Right renal pelvis (tissue), 4 donors: ENCODE results near the gene NTRK1. TPM values are rescaled to one million over a fixed set of nuclear protein-coding genes. Genes with fewer than 3 reads are reported as not detected.
"Not testable (repeated sequence)": the region's sequence is repeated elsewhere in the genome, so short reads cannot be mapped to it uniquely, and the experiment has no call there.

Source experiments
- DNase-seq, 4 donors: peaks; one replicate each; pipeline ENCODE4 v3.0.0-alpha.2; 2013; ENCODE audit warnings: low read depth in 4 of 4, low spot score in 3 of 4, missing footprints in 1 of 4
- polyA plus RNA-seq, 4 donors: library from polyadenylated mRNA; unstranded; fragments of 120-200 nt; gene quantifications; one replicate each; pipeline ENCODE4 v1.2.1, GENCODE V29; 2013; ENCODE audit not compliant: insufficient read length in 4 of 4

NTRK1 gene
- polyA plus RNA-seq, 4 donors = 0.98 to 2.1 (median 1.3) TPM

DNA sequence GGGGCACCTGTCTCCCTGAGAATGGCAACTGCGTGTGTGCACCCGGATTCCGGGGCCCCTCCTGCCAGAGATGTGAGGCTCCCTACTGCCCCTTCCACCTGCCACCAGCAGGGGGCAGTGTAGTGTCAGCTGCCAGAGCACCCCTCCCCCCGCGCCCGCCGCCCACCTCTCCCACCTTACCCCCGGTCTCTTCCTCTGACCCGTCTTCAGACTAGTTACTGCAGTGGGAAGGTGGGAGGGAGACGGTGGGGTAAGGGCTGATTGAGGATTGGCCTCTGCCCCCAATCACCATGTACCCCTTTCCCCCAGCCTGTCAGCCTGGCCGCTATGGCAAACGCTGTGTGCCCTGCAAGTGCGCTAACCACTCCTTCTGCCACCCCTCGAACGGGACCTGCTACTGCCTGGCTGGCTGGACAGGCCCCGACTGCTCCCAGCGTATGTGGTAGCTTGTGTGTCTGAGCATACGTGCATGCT lies 49.7 kb downstream of the NTRK1 start:
- DNase-seq = no peak

GRCh38 chr1:156911577-156912298 lies 51.1 kb downstream of the NTRK1 start:
- DNase-seq = no peak

- no peak for DNase-seq
These were observed 51.6 kb downstream of the NTRK1 start for GRCh38 chr1:156912310-156912709.

- DNase-seq = no peak
These were observed 52.5 kb downstream of the NTRK1 start for GRCh38 chr1:156912861-156913808.

DNA sequence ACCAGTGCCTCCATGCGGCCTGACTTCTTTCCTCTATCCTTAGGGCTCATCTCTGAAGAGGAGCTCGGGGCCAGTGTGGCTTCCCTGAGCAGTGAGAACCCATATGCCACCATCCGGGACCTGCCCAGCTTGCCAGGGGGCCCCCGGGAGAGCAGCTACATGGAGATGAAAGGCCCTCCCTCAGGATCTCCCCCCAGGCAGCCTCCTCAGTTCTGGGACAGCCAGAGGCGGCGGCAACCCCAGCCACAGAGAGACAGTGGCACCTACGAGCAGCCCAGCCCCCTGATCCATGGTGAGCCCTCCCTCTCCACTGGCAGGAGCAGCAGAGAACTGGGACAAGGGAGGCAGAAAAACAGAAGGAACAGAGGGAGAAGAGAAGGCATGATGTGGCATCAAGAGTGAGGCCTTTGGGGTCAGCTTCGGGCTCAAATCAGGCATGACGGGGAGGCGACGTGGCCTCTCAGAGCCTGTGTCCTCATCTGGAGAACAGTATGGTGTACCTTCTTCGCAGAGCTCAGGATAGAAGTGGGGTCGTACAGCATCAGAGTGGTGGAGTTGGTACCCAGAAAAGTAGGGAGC lies 53.2 kb downstream of the NTRK1 start:
- no peak for DNase-seq

DNA sequence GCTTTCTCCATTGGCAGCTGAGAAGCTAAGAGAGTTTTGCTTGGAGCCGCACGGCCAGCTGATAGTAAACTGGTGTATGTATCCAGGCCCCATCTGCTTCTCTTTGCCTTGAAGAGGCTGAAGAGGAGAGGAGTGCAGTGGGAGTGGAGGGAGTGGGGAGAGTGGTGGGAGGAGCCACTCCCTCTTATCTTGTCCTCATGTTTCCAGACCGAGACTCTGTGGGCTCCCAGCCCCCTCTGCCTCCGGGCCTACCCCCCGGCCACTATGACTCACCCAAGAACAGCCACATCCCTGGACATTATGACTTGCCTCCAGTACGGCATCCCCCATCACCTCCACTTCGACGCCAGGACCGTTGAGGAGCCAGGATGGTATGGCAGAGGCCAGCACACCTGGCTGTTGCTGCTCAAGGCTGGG lies 53.8 kb downstream of the NTRK1 start:
- no peak for DNase-seq

DNA sequence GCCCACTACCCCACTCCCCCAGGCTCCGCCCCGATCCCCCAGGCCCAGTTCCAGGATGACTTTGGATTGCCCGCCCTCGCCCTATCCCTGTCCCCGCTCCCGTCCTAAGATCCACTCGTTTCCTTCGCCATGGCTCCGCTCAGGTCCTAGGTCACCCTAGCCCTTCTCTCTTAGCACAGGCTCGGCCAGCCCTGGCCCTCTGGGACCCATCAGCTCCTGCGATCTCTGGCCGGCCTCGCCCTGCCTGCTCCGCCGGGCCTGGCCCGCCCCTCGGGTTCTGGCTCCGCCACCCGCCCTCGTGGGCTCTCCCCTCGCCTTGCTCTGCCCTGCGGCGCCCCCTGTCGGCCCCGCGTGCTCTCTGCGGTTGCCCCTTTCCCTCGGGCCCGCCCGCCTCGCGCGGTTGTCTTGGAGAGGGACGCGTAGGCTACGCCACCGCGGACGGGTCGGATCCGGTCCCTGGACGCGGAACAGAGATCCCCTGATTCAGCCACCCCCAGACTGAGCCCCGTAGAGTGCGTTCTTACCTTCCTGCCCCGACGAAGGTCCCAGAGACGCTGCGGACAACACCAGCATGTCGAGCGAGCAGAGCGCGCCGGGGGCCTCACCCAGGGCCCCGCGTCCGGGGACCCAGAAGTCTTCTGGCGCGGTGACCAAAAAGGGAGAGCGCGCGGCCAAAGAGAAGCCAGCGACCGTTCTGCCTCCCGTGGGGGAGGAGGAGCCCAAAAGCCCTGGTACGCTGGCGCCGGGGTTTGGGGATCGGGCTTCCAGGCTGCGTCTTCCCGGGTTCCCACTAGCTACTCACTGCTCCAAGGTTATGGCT lies 59.8 kb downstream of the NTRK1 start, which contains the start of gene LRRC71:
Gene LRRC71 (plus strand): TSS at position 400 of the 820 bp plus-strand sequence. CDS start 172 bp downstream, at position 572.
- DNase-seq = peak; percentile 64 to 81 (median 69)

DNA sequence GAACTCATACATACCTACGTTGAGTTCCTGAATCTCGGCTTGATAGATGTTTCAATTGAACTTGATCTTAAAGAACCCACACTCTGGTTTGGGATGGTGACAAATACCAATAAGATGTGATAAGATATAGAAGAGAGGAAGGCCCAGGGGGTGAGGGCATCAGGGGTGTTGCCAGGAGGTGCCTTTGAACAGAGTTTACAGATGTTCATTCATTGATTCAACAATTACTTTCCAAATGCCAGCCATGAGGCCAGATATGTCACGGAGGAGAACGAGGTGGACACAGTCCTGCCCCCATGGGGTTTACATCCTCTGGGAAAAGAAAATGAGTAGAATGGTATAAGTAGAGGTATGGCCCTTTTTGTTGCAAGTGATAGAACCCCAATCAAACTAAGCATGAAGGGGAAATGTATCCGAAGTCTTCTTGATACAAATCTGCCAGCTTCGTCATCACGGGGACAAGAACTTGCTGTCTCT lies 60.4 kb downstream of the NTRK1 start:
- no peak for DNase-seq

- no peak for DNase-seq
These were observed 62.5 kb downstream of the NTRK1 start for GRCh38 chr1:156922986-156923669.

GRCh38 chr1:156923670-156924477 lies 63.2 kb downstream of the NTRK1 start:
- DNase-seq = no peak

GRCh38 chr1:156924478-156925153 lies 64.0 kb downstream of the NTRK1 start:
- DNase-seq = no peak

DNA sequence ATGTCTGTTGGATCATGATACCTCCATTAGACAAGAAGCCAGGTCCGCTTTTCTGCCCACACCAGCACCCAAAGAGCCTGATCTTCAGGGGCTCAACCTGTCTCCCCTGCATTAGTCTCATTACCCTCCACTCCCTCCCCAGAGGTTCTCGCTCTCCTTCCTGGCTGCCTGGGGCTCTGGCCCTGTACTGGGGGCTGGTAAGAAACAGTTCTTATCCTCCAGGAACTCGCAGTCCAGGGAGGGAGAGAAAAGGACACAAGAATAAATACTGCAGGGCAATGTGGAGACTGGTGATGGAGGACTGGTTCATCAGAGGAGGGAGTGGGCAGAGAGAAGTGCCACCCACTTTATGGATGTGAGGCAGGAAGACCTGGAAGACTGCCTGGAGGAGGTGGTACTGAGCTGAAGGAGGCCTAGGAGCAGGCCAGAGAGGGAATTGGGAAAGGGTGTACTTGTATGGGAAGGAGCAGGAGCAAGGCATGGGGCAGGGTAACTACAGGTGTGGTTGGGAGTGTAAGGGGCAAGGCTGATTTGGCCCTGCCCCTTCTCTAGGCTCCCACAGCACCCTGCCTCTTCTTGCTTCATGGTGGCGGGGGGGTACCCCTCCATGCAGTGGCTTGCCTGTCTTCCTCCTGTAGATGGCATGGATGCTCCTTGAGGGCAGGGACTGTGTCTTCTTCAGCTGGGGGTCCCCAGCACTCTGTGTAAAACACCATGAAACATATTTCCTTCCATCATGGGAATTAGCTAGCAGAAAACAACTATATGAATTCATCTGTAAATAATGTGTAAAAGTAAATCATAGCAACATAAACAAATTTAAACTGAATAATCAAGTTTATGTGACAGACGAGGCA lies 64.7 kb downstream of the NTRK1 start:
- no peak for DNase-seq

DNA sequence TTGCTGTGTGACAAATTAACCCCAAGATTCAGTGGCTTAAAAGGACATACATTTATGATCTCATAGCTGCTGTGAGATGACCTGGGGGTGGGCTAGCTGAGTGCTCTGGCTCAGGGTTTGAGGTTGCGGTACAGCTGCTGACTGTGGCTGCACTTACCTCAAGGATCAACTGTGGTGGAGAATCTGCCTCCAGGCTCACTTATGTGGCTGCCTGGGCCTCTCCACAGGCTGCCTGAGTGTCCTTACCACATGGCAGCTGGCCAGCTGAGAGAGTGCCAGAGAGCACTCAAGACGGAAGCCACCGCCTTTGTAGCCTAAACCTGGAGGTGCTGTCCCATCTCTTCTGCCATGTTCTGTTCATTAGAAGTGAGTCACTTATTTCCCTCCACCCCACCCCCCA lies 65.5 kb downstream of the NTRK1 start:
- DNase-seq = no peak

DNA sequence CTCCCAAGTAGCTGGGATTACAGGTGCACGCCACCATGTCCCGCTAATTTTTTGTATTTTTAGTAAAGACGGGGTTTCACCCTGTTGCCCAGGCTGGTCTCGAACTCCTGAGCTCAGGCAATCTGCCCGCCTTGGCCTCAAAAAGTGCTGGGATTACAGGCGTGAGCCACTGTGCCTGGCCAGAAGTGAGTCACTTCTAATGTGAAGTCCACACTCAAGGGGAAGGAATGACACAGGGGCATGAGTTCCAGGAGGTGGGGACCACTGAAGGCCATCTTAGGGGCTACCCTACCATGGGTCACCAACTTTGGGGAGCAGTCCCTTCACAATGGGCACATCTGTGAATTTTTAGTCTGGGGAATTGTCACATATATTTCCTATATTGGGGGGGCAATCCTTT lies 66.0 kb downstream of the NTRK1 start:
- DNase-seq = not testable (repeated sequence)

GRCh38 chr1:156927215-156928042 lies 66.8 kb downstream of the NTRK1 start:
- peak; percentile 51 to 64 (median 58) for DNase-seq

DNA sequence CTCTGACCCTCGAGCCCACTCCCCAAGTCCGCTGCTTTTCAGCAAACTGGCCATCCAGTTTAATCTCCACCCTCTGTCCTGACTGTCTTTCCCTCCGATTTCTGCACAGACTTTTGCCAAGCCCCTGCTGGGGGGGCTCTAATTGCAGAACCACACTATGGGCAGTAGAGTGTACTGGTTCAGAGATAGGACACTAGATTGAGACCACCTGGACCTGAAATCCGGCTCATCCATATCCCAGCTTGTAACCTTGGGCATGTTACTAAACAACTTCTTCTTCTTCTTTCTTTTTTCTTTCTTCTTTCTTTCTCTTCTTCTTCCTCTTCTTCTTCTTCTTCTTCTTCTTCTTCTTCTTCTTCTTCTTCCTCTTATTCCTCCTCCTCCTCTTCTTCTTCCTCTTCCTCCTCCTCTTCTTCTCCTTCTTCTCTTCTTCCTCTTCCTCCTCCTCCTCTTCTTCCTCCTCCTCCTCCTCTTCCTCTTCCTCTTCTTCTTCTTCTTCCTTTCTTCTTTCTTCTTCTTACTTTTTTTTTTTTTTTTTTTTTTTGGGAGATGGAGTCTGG lies 67.5 kb downstream of the NTRK1 start:
- DNase-seq = no peak
